Vagina (tissue), 2 donors: ENCODE results near the gene DENND1A. TPM values are rescaled to one million over a fixed set of nuclear protein-coding genes. Genes with fewer than 3 reads are reported as not detected.

ENCODE experiments used
- DNase-seq, 2 donors: peaks; one replicate each; pipeline ENCODE4 v3.0.0-alpha.2; 2017; ENCODE audit errors: extremely low spot score in 2 of 2
- H3K27ac ChIP-seq: fragments of 200-600 bp; sonication (generic); one replicate; pipeline ENCODE4 v1.5.1; 2019
- H3K27me3 ChIP-seq: fragments of 200-600 bp; sonication (generic); one replicate; pipeline ENCODE4 v1.5.1; 2019
- H3K36me3 ChIP-seq, 2 donors: fragments of 200-600 bp; sonication (generic); one replicate each; pipeline ENCODE4 v1.5.1; 2017 to 2019
- H3K4me1 ChIP-seq: fragments of 200-600 bp; sonication (generic); one replicate; pipeline ENCODE4 v1.5.1; 2019
- H3K4me3 ChIP-seq, 2 donors: fragments of 200-600 bp; sonication (generic); 1 replicate in 1 of 2; 2 replicates in 1 of 2; pipeline ENCODE4 v1.5.1; 2016 to 2019
- H3K9me3 ChIP-seq: fragments of 200-600 bp; sonication (generic); one replicate; pipeline ENCODE4 v1.5.1; 2019
- POLR2A ChIP-seq, 2 donors: fragments of 450-650 bp; IDR thresholded peaks; one replicate each; pipeline ENCODE4 v1.6.1; 2017; ENCODE audit warnings: antibody characterized with exemption in 2 of 2, mild to moderate bottlenecking in 2 of 2, moderate library complexity in 2 of 2
- POLR2AphosphoS5 ChIP-seq, 2 donors: sonication (generic); formaldehyde crosslinking; IDR thresholded peaks; one replicate each; pipeline ENCODE4 v1.9.0; 2017; ENCODE audit warnings: antibody characterized with exemption in 2 of 2, mild to moderate bottlenecking in 2 of 2, low read depth in 1 of 2; ENCODE audit not compliant: insufficient read depth in 1 of 2
- intact Hi-C: fragments of 100-400 bp; cut with DNase I; formaldehyde crosslinking; loops from one replicate; pipeline ENCODE4 v1.15.1; 2023
- total RNA-seq: library from RNA; depleted of rRNA; stranded (reverse); fragments of >200 nt; gene quantifications from one replicate; pipeline ENCODE4 v1.2.3, GENCODE V29; 2016
- TF ChIP-seq, protein P1 (sequence below), 3 experiments: fragments of 450-650 bp in 2 of 3; fragments of 200-600 bp in 1 of 3; sonication (generic) in 1 of 3; IDR thresholded peaks; one replicate each; pipeline ENCODE4 v1.5.1; 2017 to 2019; ENCODE audit warnings: antibody characterized with exemption in 3 of 3, mild to moderate bottlenecking in 2 of 3, moderate library complexity in 2 of 3

The DENND1A gene
- total RNA-seq, 1 donor from 2014 or later: 20.4 TPM

DNA sequence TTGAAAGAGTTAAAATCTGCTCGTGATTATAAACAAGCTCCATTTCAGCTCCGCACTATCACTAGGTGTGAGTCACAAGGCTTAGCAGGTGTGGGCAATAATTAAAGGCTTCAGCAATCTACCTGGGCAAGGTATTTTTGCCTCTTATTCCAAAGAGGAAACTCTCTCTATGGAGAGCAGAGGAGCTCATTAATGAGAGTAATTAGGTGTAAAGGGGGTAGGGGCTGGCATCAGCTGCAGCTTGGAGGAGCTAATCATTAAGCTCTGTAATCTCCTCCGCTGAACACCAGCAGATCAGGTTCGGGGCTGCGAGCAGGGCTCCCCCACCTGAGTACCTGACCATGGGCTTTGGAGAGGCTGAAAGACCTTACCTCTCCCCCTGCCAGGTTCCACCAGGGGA is 444.7 kb downstream of the DENND1A start:
- H3K4me3 ChIP-seq: no peak overlapping the region
- no peak for TF ChIP-seq POLR2A (IDR thresholded peaks at IDR 0.05)
- no peak for TF ChIP-seq POLR2AphosphoS5 (IDR thresholded peaks at IDR 0.05; ENCODE audit: insufficient read depth in 1 of 2, low read depth in 1 of 2)
- TF ChIP-seq, protein P1, sequence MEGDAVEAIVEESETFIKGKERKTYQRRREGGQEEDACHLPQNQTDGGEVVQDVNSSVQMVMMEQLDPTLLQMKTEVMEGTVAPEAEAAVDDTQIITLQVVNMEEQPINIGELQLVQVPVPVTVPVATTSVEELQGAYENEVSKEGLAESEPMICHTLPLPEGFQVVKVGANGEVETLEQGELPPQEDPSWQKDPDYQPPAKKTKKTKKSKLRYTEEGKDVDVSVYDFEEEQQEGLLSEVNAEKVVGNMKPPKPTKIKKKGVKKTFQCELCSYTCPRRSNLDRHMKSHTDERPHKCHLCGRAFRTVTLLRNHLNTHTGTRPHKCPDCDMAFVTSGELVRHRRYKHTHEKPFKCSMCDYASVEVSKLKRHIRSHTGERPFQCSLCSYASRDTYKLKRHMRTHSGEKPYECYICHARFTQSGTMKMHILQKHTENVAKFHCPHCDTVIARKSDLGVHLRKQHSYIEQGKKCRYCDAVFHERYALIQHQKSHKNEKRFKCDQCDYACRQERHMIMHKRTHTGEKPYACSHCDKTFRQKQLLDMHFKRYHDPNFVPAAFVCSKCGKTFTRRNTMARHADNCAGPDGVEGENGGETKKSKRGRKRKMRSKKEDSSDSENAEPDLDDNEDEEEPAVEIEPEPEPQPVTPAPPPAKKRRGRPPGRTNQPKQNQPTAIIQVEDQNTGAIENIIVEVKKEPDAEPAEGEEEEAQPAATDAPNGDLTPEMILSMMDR (IDR thresholded peaks at IDR 0.05): no peak
- H3K36me3 ChIP-seq: no peaks in the 10 kb centered on the region
- H3K9me3 ChIP-seq: no peaks in the 10 kb centered on the region
- H3K4me1 ChIP-seq: no peaks in the 10 kb centered on the region
- no peaks in the 10 kb centered on the region for H3K27me3 ChIP-seq
- intact Hi-C loops: no loop called here
- H3K27ac ChIP-seq: no peak overlapping the region
- DNase-seq: no peak

DNA sequence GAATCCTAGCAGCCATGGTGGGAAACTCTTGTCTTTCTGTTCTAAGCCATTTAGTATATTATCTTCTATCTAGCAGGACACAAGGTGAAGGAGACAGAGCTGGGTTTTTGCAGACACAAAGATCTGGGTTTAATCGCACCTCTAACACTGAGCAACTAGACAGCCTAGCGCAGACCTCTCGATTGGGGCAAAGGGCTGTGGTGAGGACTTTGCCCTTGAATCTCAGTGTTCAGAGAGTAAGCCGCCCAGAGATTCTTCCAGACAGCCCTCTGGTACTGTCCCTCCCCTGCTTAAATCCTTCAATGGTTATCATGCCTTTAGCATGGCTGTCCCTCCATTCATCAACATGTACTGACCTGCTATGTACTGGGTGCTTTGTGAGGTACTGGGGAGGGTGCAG is 445.8 kb downstream of the DENND1A start:
- Histone ChIP-seq H3K4me1 (no peaks in the 10 kb centered on the region), H3K27ac (no peak overlapping the region), H3K9me3 (no peaks in the 10 kb centered on the region), H3K4me3 (no peak overlapping the region), H3K36me3 (no peaks in the 10 kb centered on the region), H3K27me3 (no peaks in the 10 kb centered on the region)
- intact Hi-C loops: no loop called here
- DNase-seq: no peak
- TF ChIP-seq, protein P1 (IDR thresholded peaks at IDR 0.05): no peak
- no peak for TF ChIP-seq POLR2AphosphoS5 (IDR thresholded peaks at IDR 0.05; ENCODE audit: insufficient read depth in 1 of 2, low read depth in 1 of 2)
- TF ChIP-seq POLR2A (IDR thresholded peaks at IDR 0.05): no peak

DNA sequence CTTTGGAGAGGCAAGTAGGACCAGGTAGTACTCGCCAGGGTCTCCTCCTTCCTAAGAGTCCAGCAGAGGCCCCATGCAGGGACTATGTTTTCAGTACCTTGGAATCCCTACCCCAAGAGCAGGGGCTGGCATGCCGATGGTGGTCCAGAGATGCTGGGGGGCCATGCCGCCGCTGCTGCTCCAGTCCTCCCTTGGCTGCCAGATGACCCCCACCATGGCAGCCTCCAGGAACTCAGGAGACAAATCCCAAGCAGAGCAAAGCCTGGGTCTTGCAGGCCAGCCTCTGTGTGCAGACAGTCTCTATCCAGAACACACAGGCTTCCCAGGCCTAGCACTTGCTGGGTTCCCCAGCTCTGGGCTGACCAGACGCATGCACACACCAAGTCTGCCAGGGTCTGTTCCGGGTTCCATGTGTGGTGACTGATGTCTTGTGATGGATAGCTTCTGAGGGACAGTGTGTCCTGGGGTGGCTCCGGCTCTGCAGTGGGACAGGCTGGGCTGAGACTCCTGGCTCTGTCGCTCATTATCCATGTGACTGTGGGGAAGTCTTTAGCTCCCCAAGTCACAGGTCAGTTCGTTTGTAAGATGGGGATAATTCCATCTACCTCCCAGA is 446.6 kb downstream of the DENND1A start:
- Histone ChIP-seq H3K4me1 (no peaks in the 10 kb centered on the region), H3K4me3 (no peak overlapping the region), H3K9me3 (no peaks in the 10 kb centered on the region), H3K27ac (no peak overlapping the region), H3K36me3 (no peaks in the 10 kb centered on the region), H3K27me3 (no peaks in the 10 kb centered on the region)
- TF ChIP-seq POLR2A (IDR thresholded peaks at IDR 0.05): no peak
- TF ChIP-seq, protein P1 (IDR thresholded peaks at IDR 0.05): no peak
- TF ChIP-seq POLR2AphosphoS5 (IDR thresholded peaks at IDR 0.05; ENCODE audit: insufficient read depth in 1 of 2, low read depth in 1 of 2): no peak
- intact Hi-C loops: no loop called here
- no peak for DNase-seq

DNA sequence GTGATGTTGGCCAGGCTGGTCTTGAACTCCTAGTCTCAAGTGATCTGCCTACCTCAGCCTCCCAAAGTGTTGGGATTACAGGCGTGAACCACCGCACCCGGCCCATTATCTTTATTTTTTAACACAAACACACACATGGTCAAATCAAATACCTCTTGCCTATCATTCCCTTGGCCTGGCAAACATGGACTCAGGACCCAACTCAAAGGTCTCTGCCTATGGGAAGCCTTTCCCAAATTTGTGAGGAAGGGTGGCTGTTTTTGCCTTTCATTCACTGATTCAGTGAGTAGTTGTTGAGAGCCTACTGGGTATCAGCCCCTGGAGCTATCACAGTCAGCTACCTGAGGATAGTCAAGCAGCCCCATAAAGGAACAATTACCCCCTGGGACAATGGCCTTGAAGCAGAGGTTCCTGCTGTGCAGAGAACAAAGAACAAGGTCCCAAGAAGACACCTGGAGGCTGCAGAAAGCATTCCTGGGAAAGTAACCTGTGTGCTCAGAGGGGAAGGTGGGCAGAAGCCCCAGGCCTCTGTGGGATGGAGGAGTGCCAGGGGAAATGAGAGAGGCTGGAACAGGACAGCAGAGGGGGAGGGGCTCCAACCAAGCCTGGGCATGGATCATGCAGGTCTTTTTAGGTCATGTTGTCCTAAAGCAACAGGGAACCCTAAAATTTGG is 447.5 kb downstream of the DENND1A start:
- TF ChIP-seq, protein P1 (IDR thresholded peaks at IDR 0.05): no peak
- TF ChIP-seq POLR2A (IDR thresholded peaks at IDR 0.05): no peak
- no peak for TF ChIP-seq POLR2AphosphoS5 (IDR thresholded peaks at IDR 0.05; ENCODE audit: insufficient read depth in 1 of 2, low read depth in 1 of 2)
- Histone ChIP-seq H3K27me3 (no peaks in the 10 kb centered on the region), H3K9me3 (no peaks in the 10 kb centered on the region), H3K36me3 (no peaks in the 10 kb centered on the region), H3K27ac (no peak overlapping the region), H3K4me1 (no peaks in the 10 kb centered on the region), H3K4me3 (no peak overlapping the region)
- intact Hi-C loops: no loop called here
- no peak for DNase-seq

DNA sequence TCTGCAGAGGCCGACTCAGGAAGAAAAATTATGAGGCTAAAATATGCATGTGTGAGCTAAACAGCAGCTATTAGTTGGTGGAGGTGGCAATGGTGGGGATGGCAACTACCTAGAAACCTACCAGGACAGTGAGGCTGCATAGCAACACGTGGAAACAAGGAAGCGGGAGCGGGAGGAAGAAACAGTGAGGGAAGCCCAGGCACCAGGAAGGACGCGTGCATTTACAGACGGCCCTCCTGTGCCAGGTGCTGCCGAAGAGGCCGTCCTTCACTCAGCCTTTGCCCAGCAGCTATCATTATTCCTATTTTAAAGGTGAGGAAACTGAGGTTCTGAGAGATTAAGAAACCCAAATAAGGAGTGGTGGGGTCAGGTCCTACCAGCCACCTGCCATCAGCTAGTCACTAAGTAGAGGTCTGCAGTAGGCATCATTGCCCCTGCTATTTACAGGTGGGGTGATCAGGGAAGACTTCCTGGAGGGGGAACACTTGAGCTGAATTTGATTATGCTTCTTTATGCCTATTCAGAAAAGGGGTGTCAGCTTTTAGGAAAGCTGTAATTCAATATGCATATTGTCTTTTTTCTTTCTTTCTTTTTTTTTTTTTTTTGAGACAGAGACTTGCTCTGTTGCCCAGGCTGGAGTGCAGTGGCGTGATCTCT is 448.6 kb downstream of the DENND1A start:
- H3K27ac ChIP-seq: no peak overlapping the region
- no peak for TF ChIP-seq POLR2A (IDR thresholded peaks at IDR 0.05)
- TF ChIP-seq POLR2AphosphoS5 (IDR thresholded peaks at IDR 0.05; ENCODE audit: insufficient read depth in 1 of 2, low read depth in 1 of 2): no peak
- TF ChIP-seq, protein P1 (IDR thresholded peaks at IDR 0.05): no peak
- DNase-seq: no peak
- H3K4me1 ChIP-seq: no peaks in the 10 kb centered on the region
- intact Hi-C loops: no loop called here
- H3K4me3 ChIP-seq: no peak overlapping the region
- no peaks in the 10 kb centered on the region for H3K27me3 ChIP-seq
- H3K36me3 ChIP-seq: no peaks in the 10 kb centered on the region
- no peaks in the 10 kb centered on the region for H3K9me3 ChIP-seq
